GM21423 (cell line): ENCODE results near the gene SPATA4.

Source experiments
- ATAC-seq: cut with Tn5 transposase; IDR thresholded peaks from one replicate; pipeline ENCODE4 v1.9.1; 2021; ENCODE audit warnings: mild to moderate bottlenecking, moderate library complexity; ENCODE audit not compliant: unreplicated experiment

The SPATA4 gene

DNA sequence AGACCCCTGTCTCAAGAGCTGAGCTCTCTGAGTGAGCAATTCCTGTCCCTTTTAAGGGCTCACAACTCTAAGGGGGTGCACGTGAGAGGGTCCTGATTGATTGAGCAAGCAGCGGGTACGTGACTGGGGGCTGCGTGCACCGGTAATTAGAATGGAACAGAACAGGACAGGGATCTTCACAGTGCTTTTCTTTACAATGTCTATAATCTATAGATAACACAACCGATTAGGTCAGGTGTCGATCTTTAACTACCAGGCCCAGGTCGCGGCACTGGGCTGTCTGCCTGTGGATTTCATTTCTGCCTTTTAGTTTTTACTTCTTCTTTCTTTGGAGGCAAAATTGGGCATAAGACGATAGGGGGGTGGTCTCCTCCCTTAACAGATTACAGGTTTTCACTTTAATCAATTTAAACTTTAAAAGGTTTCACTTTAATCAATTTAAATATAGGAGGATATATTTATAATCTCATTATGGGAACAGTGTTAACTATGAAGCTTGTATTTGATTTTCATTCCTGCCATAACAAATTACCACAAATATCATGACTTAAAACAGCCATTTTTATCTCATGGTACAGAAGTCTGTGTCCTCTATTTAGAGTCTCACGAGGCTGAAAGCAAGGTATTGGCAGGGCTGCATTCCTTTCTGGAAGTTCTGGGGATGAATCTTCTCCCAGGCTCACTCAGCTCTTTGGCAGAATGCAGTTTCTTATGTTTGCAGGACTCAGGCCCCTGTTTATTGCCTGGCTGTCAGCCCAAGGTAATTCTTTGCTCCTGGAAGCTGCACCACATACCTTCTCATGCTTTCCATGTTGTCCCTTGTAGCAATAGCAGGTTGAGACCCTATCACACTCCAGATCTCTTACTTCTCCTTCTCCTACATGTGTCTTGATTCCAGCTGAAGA is 5.2 kb downstream of the SPATA4 start:
- no peak for ATAC-seq

DNA sequence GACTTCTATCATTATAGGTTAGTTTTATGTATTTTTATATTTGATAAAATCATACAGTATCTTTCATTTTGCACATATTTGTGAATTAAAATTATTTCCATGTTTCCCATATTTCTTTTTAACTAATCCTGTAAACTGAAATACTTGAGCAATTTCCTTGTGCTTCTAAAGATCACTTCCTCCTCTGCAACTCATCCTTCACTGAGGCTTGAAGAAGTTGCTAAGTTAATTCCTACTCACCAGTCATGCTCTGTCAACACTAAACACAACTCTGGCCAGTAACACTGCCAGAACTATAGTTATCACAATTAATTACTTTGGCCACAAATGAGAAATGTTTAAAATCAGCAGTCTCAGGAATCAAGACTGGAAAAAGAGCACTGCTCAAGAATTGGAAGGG is 6.7 kb downstream of the SPATA4 start:
- no peak for ATAC-seq

DNA sequence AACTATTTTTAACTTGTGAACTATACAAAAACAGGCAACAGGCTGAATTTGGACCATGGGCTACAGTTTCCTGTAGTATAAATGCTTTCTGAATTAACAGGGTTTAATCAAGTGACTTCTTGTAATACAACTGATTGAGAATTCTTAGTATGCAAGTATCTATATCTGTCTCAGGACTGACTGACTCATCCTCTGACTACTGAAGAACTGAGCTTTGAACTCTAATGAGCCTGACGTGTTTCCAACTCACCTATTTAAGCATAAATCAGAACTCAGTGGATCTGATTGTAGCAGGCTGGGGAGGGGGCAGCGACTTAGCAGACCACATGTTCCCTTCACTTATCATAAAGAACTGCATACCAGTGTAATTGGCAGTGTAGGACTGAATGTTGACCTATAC is 7.8 kb downstream of the SPATA4 start:
- no peak for ATAC-seq

DNA sequence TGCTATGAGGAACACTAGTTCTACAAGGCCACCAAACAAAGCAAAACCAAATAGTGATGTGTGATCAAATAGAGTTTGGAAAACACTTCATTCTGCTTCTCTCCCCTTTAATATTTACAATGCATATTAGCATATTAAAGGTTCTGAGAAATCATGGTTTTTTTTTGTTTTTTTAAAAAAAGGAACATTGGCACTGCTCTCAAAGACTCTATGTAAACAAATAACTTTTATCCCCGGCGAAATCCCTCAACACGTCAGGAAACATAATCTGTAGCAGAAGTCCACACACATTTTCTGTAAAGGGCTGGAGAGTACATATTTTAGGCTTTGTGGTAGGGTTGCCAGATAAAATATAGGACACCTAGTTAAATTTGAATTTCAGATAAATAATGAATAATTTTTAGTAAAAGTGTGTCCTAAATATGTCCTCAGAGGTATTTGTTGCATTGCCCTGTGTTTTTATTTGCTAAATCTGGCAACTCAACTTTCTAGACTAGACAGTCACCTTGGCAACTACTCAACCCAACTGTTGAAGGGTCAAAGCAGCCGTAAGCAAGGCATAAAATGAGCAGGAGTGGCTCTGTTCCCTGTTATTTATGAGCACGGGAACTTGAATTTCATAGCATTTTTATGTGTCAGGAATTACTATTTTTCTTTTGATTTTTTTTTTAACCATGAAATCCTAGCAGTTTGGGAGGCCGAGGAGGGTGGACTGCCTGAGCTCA is 8.6 kb downstream of the SPATA4 start:
- ATAC-seq: no peak

DNA sequence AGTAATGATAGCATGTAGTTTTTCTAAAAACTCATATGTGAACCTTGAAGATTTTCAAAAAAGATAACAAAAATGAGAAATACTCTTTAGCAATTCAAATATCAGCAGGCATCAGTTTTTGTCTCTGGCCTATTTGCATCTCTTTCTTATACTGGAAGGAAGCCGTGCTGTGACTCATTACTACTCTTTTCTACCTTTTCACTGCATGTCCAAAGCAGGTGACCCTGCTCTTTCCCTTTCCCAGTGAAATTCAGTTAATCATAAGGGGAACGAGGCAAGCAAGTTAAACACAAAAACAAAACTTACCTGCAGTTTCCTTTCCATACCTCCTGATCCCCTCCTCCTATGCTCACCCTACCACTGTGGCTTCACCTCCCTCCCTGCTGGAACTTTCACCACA is 9.3 kb downstream of the SPATA4 start:
- ATAC-seq: no peak

DNA sequence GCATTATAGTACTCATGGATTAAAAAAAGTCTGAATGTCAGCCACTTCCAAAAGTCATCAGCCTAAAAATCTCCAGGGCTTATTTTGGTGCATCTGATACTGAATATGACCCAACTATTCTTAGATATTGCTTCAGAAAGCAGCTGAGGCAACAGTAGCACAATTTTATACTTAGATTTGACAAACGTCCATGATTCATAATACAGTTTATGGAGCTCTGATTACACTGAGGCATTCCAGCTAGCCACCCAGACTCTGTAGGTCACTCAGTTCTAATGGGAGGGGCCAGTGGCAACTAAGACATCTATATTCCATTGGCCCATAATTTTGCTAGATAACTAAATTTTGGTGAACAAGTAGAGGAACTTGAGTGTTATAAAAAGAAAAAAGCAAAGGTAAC is 10.3 kb downstream of the SPATA4 start:
- no peak for ATAC-seq

DNA sequence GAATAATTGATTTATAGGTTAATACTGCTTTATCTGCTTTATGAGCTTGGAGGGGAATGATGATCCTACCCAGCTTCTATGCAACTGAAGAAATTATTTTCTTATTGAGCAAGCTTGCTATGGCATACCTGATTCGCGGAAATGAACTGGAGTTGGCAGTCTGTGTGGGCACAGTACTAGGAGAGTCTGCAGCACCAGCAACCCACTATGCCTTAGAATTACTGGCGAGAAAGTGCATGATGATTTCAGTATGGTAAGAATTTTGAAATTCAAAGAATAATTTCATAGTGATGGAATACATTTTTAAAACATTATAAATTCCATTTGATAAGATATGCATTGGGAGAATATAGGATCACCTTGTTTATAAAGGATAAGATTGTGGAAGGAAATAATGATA is 32.3 kb downstream of the SPATA4 start:
- ATAC-seq: no peak

DNA sequence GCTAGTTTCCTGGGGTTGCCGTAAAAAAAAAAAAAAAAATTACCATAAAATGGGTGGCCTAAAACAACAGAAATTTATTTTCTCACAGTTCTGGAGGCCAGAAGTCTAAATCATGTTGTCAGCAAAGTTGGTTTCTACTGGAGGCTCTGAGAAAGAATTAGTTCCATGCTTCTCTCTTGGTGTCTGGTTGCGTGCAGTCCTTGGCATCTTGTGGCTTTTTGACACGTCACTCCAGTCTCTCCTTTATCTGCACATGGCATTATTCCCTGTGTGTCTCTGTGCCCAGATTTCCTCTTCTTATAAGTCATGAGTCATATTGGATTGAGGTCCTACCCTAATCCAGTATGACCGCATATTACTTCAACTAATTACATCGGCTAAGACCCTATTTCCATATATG is 38.7 kb downstream of the SPATA4 start:
- ATAC-seq: no peak

DNA sequence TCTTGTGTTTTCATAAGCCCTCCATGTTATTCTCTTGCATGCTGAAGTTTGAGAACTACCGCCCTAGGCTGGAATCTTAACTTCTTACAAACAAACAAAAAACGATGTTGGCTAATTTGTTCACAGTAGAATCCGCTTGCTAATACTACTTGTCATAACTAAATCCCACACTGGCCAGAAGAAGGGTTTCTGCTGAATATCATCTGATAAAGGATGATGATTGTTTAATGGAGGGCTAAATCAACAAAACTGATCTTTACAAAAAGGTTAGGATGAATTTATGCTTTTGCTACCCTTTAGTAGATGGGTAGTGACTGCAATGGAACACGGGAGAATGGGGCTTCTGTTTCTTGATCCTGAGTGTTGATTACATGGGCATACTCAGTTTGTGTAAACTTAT is 42.3 kb downstream of the SPATA4 start:
- ATAC-seq: no peak

DNA sequence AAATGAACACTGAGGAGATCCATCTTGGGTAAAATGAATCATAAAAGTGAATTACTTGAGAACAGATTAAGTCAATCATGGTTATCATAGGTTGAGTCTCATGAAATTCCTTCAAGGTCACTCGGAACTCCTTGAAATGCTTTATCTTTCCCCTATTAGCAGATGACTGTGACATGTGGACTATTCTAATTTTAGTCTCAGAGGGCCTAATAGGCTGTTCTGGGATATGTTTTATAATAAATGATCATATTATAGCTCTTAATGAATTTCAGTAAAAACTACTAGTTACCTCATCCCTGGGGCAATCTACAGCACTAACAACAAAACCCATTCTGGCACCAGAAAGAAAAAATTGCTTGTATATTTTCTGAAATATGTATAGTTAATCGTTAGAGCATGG is 44.7 kb downstream of the SPATA4 start:
- no peak for ATAC-seq

DNA sequence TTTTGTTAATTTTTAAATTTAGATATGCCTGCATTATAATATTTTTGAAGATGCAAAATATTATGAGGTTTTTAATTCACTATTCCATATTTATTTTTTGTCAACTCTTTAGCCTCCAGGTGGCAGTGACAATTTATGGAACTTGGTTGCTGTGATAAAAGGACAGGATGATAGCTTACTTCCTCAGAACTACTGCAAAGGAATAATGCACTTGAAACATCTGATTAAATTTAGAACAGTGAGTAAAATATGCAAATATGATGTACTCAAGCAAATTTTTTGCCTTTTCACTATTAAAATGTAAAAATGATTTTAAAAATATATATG is 45.1 kb downstream of the SPATA4 start:
- no peak for ATAC-seq

DNA sequence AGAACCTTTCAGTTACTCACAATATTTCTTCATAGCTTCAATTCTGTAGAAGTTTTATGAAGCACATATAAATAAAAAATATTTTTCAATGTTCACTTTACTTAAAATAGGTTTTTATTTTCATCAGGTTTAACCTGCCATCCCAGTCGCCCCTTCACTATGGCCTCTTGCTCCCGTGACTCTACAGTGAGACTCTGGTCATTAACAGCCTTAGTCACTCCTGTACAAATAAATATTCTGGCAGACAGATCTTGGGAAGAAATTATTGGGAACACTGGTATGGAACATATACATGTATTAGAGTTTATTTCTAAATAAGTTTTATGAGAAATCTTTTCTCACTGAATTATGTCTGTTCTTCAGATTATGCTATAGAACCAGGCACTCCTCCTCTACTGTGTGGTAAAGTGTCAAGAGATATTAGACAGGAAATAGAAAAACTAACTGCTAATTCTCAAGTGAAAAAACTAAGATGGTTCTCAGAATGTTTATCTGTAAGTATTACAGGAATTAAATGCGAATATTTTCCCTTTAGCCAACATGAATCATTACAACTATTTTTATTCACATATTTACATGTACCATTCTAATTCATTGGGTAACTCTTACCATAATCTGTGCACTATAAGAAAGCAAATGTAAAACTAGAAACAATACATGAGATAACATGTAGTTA is 45.6 kb downstream of the SPATA4 start:
- no peak for ATAC-seq

DNA sequence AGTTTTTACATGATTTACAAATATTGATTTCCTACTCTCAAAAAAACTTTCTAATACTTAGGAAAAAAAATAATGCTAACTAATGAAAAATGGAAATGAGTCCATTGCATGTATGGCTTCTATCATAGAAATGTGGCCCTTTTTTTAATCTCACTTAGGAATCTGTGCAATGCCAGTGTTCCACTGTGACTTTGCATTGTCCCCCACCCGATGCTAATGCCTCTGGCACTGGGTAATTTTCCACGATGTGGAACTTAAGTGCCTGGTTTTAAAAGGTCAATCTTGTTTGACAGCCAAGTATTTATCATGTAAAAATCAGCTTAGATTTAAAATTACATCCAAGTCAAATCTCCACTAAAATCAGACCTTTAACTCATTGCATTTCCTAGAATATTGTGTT is 53.1 kb downstream of the SPATA4 start:
- ATAC-seq: no peak

DNA sequence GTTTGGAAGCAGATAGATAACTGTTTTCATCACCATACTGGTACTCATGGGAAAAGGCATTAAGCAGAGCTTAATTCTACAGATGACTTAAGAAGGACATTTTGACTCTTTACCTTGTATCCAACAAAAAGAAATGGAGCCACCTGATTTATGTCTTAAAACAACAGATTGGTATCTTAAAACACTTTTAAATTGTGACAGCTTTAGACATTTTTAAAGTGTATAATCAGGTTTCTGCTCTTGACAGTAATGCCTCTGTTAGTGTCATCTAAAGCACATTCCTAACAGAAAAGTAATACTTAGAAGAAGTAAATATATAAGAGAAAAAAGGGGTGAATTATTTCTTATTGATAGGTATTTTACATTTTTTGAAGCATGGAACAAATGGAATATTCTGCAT is 55.9 kb downstream of the SPATA4 start:
- no peak for ATAC-seq

DNA sequence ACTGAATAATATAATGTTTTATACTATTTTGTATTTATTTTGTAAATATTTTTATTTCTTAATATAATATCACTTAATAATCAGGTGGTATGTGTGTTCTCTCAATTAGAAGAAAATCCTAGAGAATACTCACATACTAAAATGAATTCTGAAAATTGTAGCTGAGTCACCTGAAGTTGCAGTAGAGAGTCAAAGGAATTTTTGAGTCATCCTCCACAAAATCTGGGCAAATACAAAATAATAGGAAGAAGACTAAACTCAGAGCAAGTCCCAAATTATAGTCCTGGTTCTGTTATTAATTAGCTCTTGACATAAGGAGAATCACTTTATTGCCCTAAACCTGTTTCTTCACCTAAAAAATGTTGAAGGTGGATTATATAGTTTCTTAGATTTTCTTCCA is 57.8 kb downstream of the SPATA4 start:
- no peak for ATAC-seq

DNA sequence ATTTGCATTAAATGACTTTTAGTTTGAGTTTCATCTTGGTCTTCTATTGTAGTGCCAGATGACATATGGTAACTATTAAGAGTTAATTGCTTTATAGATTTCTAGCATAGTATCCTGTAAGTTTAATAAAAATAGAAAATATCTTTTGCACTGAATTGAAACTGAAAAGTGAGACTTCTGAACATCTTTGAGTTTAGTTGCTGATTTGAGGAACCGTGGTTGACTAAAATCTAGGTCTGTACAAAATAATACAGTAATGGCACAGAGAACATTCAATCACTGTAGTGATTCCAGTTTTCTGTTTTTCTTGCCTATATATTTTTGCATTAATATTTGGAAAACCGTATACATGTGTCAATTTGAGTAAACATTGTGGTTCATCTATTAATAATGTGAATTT is 60.7 kb downstream of the SPATA4 start:
- ATAC-seq: no peak
